WI38 (cell line): ENCODE measurements around the gene CDYL.

Source experiments
- H3K4me3 ChIP-seq: 2 replicates; pipeline ENCODE4 v1.5.1; 2011; ENCODE audit warnings: low read depth, mild to moderate bottlenecking, control low read depth, low read length
- CTCF ChIP-seq: IDR thresholded peaks from 2 replicates; pipeline ENCODE4 v1.5.1; 2012; ENCODE audit warnings: low read depth, mild to moderate bottlenecking, control low read depth, low read length

Gene CDYL

GRCh38 chr6:4732691-4733315 lies 43.4 kb upstream of the CDYL start:
- H3K4me3 ChIP-seq = peak overlapping the region; percentile 47
- no peak for TF ChIP-seq CTCF

GRCh38 chr6:4736371-4736873 lies 39.8 kb upstream of the CDYL start:
- TF ChIP-seq CTCF = no peak
- H3K4me3 ChIP-seq = no peak overlapping the region

- no peak overlapping the region for H3K4me3 ChIP-seq
- no peak for TF ChIP-seq CTCF
Observed at GRCh38 chr6:4740032-4740431, 36.2 kb upstream of the CDYL start.

GRCh38 chr6:4743062-4743461 lies 33.1 kb upstream of the CDYL start:
- H3K4me3 ChIP-seq = no peak overlapping the region
- no peak for TF ChIP-seq CTCF

- no peak overlapping the region for H3K4me3 ChIP-seq
- no peak for TF ChIP-seq CTCF
Observed at GRCh38 chr6:4743926-4744325, 32.3 kb upstream of the CDYL start.

GRCh38 chr6:4747588-4747987 lies 28.6 kb upstream of the CDYL start:
- no peak overlapping the region for H3K4me3 ChIP-seq
- TF ChIP-seq CTCF = no peak

- no peak overlapping the region for H3K4me3 ChIP-seq
- no peak for TF ChIP-seq CTCF
Observed at GRCh38 chr6:4751823-4752464, 24.3 kb upstream of the CDYL start.
